ENCODE results near the gene SLC2A13.
"Not testable (repeated sequence)": the region's sequence is repeated elsewhere in the genome, so short reads cannot be mapped to it uniquely, and the experiment has no call there.

DNA sequence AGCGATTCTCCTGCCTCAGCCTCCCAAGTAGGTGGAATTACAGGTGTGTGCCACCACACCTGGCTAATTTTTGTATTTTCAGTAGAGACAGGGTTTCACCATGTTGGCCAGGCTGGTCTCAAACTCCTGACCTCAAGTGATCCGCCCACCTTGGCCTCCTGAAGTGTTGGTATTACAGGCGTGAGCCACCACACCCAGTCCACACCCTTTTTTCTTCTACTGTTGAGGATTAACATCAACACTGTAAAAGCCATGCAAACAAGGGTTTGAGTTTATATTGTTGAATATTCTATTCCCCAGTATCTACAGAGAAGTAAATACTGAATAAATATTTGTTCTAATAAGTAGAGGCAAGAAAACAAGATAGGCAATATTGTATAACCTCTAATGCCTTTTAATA is 58.9 kb downstream of the SLC2A13 start:
- TF ChIP-seq, protein P1, sequence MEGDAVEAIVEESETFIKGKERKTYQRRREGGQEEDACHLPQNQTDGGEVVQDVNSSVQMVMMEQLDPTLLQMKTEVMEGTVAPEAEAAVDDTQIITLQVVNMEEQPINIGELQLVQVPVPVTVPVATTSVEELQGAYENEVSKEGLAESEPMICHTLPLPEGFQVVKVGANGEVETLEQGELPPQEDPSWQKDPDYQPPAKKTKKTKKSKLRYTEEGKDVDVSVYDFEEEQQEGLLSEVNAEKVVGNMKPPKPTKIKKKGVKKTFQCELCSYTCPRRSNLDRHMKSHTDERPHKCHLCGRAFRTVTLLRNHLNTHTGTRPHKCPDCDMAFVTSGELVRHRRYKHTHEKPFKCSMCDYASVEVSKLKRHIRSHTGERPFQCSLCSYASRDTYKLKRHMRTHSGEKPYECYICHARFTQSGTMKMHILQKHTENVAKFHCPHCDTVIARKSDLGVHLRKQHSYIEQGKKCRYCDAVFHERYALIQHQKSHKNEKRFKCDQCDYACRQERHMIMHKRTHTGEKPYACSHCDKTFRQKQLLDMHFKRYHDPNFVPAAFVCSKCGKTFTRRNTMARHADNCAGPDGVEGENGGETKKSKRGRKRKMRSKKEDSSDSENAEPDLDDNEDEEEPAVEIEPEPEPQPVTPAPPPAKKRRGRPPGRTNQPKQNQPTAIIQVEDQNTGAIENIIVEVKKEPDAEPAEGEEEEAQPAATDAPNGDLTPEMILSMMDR (conservative IDR thresholded peaks at IDR 0.05 in 1 of 2, IDR thresholded peaks at IDR 0.05 in 1 of 2; ENCODE audit: low read depth in 1 of 2, low read length in 2 of 2) = not testable (repeated sequence)
- TF ChIP-seq EZH2 (IDR thresholded peaks at IDR 0.05; ENCODE audit: low read length, missing control alignments) = not testable (repeated sequence)
